HEK293 (cell line): ENCODE measurements around the gene CYBA.
A peak's percentile ranks its signal among the peaks of the same experiment; 100 is the strongest.

ENCODE experiments used
- CTCF ChIA-PET: fragments of 350-600 bp; formaldehyde crosslinking; extraction: SDS; loops from one replicate; lab custom pipeline; 2021; ENCODE audit warnings: antibody characterized with exemption; lab: Yijun Ruan, JAX
- POLR2A ChIA-PET: fragments of 300-600 bp; formaldehyde crosslinking; extraction: SDS; loops from one replicate; lab custom pipeline; 2020; ENCODE audit warnings: antibody characterized with exemption, inconsistent platforms; lab: Yijun Ruan, JAX
- H3K27ac ChIP-seq: fragments of 200-500 bp; sonication (Bioruptor generic); 2 replicates; pipeline ENCODE4 v1.5.1; 2014; ENCODE audit warnings: low read depth, low read length, control low read depth, inconsistent platforms; ENCODE audit errors: extremely low read depth
- H3K36me3 ChIP-seq, 2 experiments: fragments of 200-500 bp in 1 of 2; sonication (Bioruptor generic) in 1 of 2; 1 replicate in 1 of 2; 2 replicates in 1 of 2; pipeline ENCODE4 v1.5.1; 2014 to 2017; ENCODE audit warnings: inconsistent platforms in 2 of 2, low read length in 2 of 2; ENCODE audit not compliant: control insufficient read depth in 2 of 2, insufficient read depth in 1 of 2
- H3K4me1 ChIP-seq: fragments of 200-500 bp; sonication (Bioruptor generic); 2 replicates; pipeline ENCODE4 v1.5.1; 2014; ENCODE audit warnings: mild to moderate bottlenecking, low read length, inconsistent platforms; ENCODE audit not compliant: control insufficient read depth, insufficient read depth
- H3K4me3 ChIP-seq: 2 replicates; pipeline ENCODE4 v1.5.1; 2011; ENCODE audit warnings: low read depth, mild to moderate bottlenecking, control low read depth, low read length, moderate library complexity
- H3K9me3 ChIP-seq: fragments of 200-500 bp; sonication (Bioruptor generic); 2 replicates; pipeline ENCODE4 v1.5.1; 2014; ENCODE audit warnings: low read depth, low read length, inconsistent platforms; ENCODE audit not compliant: control insufficient read depth, insufficient read depth
- BCL11A ChIP-seq: fragments of 450-650 bp; formaldehyde crosslinking; IDR thresholded peaks from 2 replicates; pipeline ENCODE4 v1.5.1; 2016; ENCODE audit warnings: low read depth, missing biosample characterization, missing genetic modification characterization
- KLF1 ChIP-seq: fragments of 450-650 bp; formaldehyde crosslinking; IDR thresholded peaks from 2 replicates; pipeline ENCODE4 v1.5.1; 2016; ENCODE audit warnings: missing biosample characterization, missing genetic modification characterization
- KLF7 ChIP-seq: fragments of 450-650 bp; formaldehyde crosslinking; IDR thresholded peaks from 2 replicates; pipeline ENCODE4 v1.5.1; 2016; ENCODE audit warnings: missing biosample characterization, missing genetic modification characterization, borderline replicate concordance
- KLF8 ChIP-seq: fragments of 450-650 bp; formaldehyde crosslinking; IDR thresholded peaks from 2 replicates; pipeline ENCODE4 v1.5.1; 2016; ENCODE audit warnings: missing biosample characterization, missing genetic modification characterization
- KLF9 ChIP-seq: fragments of 450-650 bp; formaldehyde crosslinking; IDR thresholded peaks from 2 replicates; pipeline ENCODE4 v1.5.1; 2016; ENCODE audit warnings: missing biosample characterization, missing genetic modification characterization, low read depth
- SP2 ChIP-seq: fragments of 450-650 bp; formaldehyde crosslinking; IDR thresholded peaks from 2 replicates; pipeline ENCODE4 v1.5.1; 2016; ENCODE audit warnings: missing biosample characterization, missing genetic modification characterization
- SP3 ChIP-seq: fragments of 450-650 bp; formaldehyde crosslinking; IDR thresholded peaks from 2 replicates; pipeline ENCODE4 v1.5.1; 2016; ENCODE audit warnings: missing biosample characterization, missing genetic modification characterization
- SP7 ChIP-seq: fragments of 450-650 bp; formaldehyde crosslinking; IDR thresholded peaks from 2 replicates; pipeline ENCODE4 v1.5.1; 2016; ENCODE audit warnings: missing biosample characterization, missing genetic modification characterization
- ZBTB26 ChIP-seq: fragments of 450-650 bp; formaldehyde crosslinking; optimal IDR thresholded peaks from 2 replicates; pipeline ENCODE3; 2016; ENCODE audit warnings: missing biosample characterization, mild to moderate bottlenecking, missing genetic modification characterization
- ZBTB7A ChIP-seq: fragments of 450-650 bp; formaldehyde crosslinking; IDR thresholded peaks from 2 replicates; pipeline ENCODE4 v1.5.1; 2016; ENCODE audit warnings: low read depth, missing biosample characterization, missing genetic modification characterization
- ZBTB8A ChIP-seq: fragments of 450-650 bp; formaldehyde crosslinking; IDR thresholded peaks from 2 replicates; pipeline ENCODE4 v1.5.1; 2016; ENCODE audit warnings: missing biosample characterization, missing genetic modification characterization
- ZEB2 ChIP-seq: fragments of 450-650 bp; formaldehyde crosslinking; IDR thresholded peaks from 2 replicates; pipeline ENCODE4 v1.5.1; 2016; ENCODE audit warnings: missing biosample characterization, missing genetic modification characterization
- ZFP37 ChIP-seq: fragments of 450-650 bp; formaldehyde crosslinking; IDR thresholded peaks from 2 replicates; pipeline ENCODE4 v1.5.1; 2016; ENCODE audit warnings: missing biosample characterization, missing genetic modification characterization
- ZNF132 ChIP-seq: fragments of 450-650 bp; formaldehyde crosslinking; IDR thresholded peaks from 2 replicates; pipeline ENCODE4 v1.5.1; 2017; ENCODE audit warnings: missing biosample characterization, missing genetic modification characterization, borderline replicate concordance
- ZNF140 ChIP-seq: fragments of 450-650 bp; formaldehyde crosslinking; IDR thresholded peaks from 2 replicates; pipeline ENCODE4 v1.5.1; 2016; ENCODE audit warnings: missing biosample characterization, missing genetic modification characterization
- ZNF549 ChIP-seq: fragments of 450-650 bp; IDR thresholded peaks from 2 replicates; pipeline ENCODE4 v1.5.1; 2018; ENCODE audit warnings: missing biosample characterization, missing genetic modification characterization, mild to moderate bottlenecking, inconsistent platforms, moderate library complexity
- ZNF629 ChIP-seq: fragments of 450-650 bp; formaldehyde crosslinking; IDR thresholded peaks from 2 replicates; pipeline ENCODE4 v1.5.1; 2017; ENCODE audit warnings: missing biosample characterization, missing genetic modification characterization
- ZNF660 ChIP-seq: fragments of 450-650 bp; IDR thresholded peaks from 2 replicates; pipeline ENCODE4 v1.5.1; 2018; ENCODE audit warnings: missing biosample characterization, mild to moderate bottlenecking, missing genetic modification characterization
- ZNF692 ChIP-seq: fragments of 450-650 bp; formaldehyde crosslinking; IDR thresholded peaks from 2 replicates; pipeline ENCODE4 v1.5.1; 2016; ENCODE audit warnings: missing biosample characterization, missing genetic modification characterization
- ZNF843 ChIP-seq: fragments of 450-650 bp; formaldehyde crosslinking; IDR thresholded peaks from 2 replicates; pipeline ENCODE4 v1.5.1; 2016; ENCODE audit warnings: missing biosample characterization, missing genetic modification characterization
- ZXDB ChIP-seq: fragments of 450-650 bp; formaldehyde crosslinking; IDR thresholded peaks from 2 replicates; pipeline ENCODE4 v1.5.1; 2016; ENCODE audit warnings: missing biosample characterization, missing genetic modification characterization
- TF ChIP-seq, protein P1 (sequence below): sonication (generic); formaldehyde crosslinking; IDR thresholded peaks from 2 replicates; pipeline ENCODE4 v1.8.1; 2022; ENCODE audit warnings: mild to moderate bottlenecking, moderate library complexity, missing genetic modification reagents
- TF ChIP-seq, protein P2 (sequence below): fragments of 450-650 bp; formaldehyde crosslinking; conservative IDR thresholded peaks from 2 replicates; pipeline ENCODE4 v1.5.1; 2016; ENCODE audit warnings: low read depth, missing biosample characterization, missing genetic modification characterization
- TF ChIP-seq, protein P3 (sequence below): fragments of 450-650 bp; formaldehyde crosslinking; IDR thresholded peaks from 2 replicates; pipeline ENCODE4 v1.5.1; 2016; ENCODE audit warnings: missing biosample characterization, missing genetic modification characterization

The CYBA gene

GRCh38 chr16:88650749-88651275 is at the start of gene CYBA:
CYBA (minus strand) TSS chr16:88651053; CDS start chr16:88651013, 40 bp downstream.
- Histone ChIP-seq H3K27ac (peak within 1 kb of the TSS; percentile 73; the same call in 1 of the 2 replicates), H3K4me3 (peak within 1 kb of the TSS; percentile 75), H3K9me3 (no peaks in the 10 kb centered on the region), H3K36me3 (peaks cover 0 to 21% of the 10 kb centered on the region in 2 experiments; a peak in 2 of 3 replicates), H3K4me1 (peaks cover 7% of the 10 kb centered on the region; the same call in 1 of the 2 replicates)
- ChIA-PET CTCF (interaction anchor here (0.7 kb wide), 1 partner anchor 852 kb away, joined by 3 read pairs; no protein-coding TSS in a partner anchor), POLR2A (no interaction called here)
- TF ChIP-seq BCL11A (tag by site-specific recombination) (no peak), ZNF629 (tag by site-specific recombination) (0 out of 2 replicates have a peak, but pooled peaks have one; percentile 10), ZNF692 (tag by site-specific recombination) (peak; percentile 40; the same call in 1 of the 2 replicates), KLF8 (peak; percentile 40; the same call in 1 of the 2 replicates), ZBTB7A (tag by site-specific recombination) (peak; percentile 5; the same call in 1 of the 2 replicates), ZNF660 (no peak), KLF9 (tag by site-specific recombination) (peak; percentile 52), ZNF140 (no peak), ZNF843 (tag by site-specific recombination) (0 out of 2 replicates have a peak, but pooled peaks have one; percentile 20), ZNF549 (tag by site-specific recombination) (no peak), ZBTB8A (peak; percentile 44; the same call in 1 of the 2 replicates), ZEB2 (tag by site-specific recombination) (0 out of 2 replicates have a peak, but pooled peaks have one; percentile 20), SP7 (tag by site-specific recombination) (0 out of 2 replicates have a peak, but pooled peaks have one; percentile 49), SP2 (peak; percentile 42), ZBTB26 (peak; percentile 66), SP3 (tag by site-specific recombination) (peak; percentile 58; the same call in 1 of the 2 replicates), ZFP37 (tag by site-specific recombination) (0 out of 2 replicates have a peak, but pooled peaks have one; percentile 28), ZNF132 (tag by site-specific recombination) (no peak), KLF7 (tag by site-specific recombination) (peak; percentile 53; the same call in 1 of the 2 replicates), KLF1 (tag by site-specific recombination) (peak; percentile 73), ZXDB (tag by site-specific recombination) (peak; percentile 94)
- TF ChIP-seq, protein P1, sequence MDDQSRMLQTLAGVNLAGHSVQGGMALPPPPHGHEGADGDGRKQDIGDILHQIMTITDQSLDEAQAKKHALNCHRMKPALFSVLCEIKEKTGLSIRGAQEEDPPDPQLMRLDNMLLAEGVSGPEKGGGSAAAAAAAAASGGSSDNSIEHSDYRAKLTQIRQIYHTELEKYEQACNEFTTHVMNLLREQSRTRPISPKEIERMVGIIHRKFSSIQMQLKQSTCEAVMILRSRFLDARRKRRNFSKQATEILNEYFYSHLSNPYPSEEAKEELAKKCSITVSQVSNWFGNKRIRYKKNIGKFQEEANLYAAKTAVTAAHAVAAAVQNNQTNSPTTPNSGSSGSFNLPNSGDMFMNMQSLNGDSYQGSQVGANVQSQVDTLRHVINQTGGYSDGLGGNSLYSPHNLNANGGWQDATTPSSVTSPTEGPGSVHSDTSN (CRISPR knock-in tag) = peak; percentile 40; the same call in 1 of the 2 replicates
- TF ChIP-seq, protein P2, sequence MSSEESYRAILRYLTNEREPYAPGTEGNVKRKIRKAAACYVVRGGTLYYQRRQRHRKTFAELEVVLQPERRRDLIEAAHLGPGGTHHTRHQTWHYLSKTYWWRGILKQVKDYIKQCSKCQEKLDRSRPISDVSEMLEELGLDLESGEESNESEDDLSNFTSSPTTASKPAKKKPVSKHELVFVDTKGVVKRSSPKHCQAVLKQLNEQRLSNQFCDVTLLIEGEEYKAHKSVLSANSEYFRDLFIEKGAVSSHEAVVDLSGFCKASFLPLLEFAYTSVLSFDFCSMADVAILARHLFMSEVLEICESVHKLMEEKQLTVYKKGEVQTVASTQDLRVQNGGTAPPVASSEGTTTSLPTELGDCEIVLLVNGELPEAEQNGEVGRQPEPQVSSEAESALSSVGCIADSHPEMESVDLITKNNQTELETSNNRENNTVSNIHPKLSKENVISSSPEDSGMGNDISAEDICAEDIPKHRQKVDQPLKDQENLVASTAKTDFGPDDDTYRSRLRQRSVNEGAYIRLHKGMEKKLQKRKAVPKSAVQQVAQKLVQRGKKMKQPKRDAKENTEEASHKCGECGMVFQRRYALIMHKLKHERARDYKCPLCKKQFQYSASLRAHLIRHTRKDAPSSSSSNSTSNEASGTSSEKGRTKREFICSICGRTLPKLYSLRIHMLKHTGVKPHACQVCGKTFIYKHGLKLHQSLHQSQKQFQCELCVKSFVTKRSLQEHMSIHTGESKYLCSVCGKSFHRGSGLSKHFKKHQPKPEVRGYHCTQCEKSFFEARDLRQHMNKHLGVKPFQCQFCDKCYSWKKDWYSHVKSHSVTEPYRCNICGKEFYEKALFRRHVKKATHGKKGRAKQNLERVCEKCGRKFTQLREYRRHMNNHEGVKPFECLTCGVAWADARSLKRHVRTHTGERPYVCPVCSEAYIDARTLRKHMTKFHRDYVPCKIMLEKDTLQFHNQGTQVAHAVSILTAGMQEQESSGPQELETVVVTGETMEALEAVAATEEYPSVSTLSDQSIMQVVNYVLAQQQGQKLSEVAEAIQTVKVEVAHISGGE (tag by site-specific recombination) = peak; percentile 29; the same call in 1 of the 2 replicates
- TF ChIP-seq, protein P3, sequence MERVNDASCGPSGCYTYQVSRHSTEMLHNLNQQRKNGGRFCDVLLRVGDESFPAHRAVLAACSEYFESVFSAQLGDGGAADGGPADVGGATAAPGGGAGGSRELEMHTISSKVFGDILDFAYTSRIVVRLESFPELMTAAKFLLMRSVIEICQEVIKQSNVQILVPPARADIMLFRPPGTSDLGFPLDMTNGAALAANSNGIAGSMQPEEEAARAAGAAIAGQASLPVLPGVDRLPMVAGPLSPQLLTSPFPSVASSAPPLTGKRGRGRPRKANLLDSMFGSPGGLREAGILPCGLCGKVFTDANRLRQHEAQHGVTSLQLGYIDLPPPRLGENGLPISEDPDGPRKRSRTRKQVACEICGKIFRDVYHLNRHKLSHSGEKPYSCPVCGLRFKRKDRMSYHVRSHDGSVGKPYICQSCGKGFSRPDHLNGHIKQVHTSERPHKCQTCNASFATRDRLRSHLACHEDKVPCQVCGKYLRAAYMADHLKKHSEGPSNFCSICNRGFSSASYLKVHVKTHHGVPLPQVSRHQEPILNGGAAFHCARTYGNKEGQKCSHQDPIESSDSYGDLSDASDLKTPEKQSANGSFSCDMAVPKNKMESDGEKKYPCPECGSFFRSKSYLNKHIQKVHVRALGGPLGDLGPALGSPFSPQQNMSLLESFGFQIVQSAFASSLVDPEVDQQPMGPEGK (tag by site-specific recombination) = peak; percentile 30
